ENCODE measurements around the gene IFT122.
"Not testable (repeated sequence)": the region's sequence is repeated elsewhere in the genome, so short reads cannot be mapped to it uniquely, and the experiment has no call there.

IFT122 gene

DNA sequence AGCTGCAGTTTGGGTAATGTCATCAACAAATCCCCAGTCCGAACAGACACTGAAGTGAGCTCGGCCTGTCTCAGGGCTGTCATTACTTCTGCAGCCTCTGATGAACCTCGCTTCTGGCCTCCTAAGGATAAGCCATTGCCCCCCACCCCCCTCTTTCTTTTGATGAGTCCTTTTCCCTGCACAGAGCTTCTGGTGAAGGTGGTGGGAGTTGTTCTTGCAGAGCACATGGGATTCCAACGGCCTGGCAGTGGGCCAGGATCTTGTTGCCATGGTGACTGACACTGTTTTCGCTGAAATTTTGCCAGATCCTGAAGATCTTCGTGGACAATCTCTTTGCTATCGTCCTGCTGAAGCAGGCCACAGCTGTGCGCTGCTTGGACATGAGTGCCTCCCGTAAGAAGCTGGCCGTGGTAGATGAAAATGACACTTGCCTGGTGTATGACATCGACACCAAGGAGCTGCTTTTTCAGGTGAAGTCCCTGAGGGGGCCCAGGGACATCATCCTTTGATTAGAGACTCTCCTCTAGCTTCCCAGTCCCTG, 41.3 kb downstream of the IFT122 start:
- not testable (repeated sequence) for DNase-seq

DNA sequence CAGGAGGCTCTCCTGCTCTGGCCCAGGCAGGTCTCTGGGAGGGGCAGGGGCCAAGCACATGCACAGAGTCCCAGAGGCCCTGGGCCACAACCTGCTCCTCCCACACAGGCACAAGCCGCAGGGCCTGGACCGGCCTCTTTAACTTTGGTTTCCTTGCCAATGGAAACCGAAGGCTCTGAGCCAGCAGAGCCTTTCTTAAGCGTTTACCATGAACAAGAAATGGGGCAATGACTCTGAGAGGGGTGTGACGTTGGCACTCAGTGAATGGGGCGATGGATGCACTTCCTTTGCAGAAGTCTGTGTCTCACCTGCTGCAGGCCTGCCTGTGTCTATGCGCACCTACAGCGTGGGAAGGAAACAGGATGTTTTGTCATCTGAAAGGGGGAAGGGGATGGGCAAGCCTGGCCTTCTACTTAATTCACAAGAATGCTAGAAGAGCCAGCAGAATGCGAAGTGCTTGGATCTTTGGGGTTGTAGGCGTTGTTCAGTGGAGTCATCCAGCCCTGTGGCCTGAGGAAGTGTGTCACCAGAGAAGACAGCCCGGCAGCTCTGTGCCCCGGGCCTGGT, 41.8 kb downstream of the IFT122 start:
- DNase-seq = peak; percentile 18 to 44

DNA sequence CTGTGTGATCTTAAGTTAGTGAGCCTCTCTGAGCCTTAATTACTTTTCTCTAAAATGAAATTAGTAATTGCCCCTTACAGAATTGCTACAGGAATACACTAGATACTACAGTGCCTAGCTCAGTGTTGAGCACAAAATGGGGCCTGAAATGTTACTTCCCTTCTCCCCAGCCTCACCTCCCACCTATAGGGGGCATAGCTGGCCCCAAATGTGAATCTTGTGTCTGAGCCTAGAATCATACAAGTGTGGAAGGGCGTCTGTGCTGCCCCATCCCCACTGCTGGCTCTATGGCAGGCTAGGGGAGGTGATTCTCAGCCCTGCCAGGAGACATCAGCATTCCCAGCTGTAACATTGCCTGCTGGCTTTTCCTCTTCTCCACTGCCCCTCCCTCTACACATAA, 42.7 kb downstream of the IFT122 start:
- no peak for DNase-seq

DNA sequence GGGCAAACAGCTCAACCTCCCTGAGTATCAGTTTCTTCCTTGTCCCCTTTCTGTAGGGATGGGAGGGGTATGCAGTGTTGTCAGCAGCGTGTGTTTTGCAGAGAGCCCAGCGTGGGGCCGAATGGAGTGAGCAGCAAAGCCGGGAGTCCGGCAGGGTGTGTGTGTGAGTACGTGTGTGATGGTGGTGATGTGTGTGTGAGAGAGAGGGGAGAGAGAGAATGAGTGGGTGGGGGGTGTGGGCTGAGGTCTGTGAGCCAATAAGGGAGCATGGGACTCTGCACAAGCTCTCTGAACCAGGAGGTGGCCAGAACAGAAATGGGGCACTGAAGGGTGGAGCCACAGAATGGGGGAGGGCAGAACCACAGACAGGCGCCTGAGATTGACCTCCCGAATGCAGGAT, 43.8 kb downstream of the IFT122 start:
- no peak for DNase-seq

DNA sequence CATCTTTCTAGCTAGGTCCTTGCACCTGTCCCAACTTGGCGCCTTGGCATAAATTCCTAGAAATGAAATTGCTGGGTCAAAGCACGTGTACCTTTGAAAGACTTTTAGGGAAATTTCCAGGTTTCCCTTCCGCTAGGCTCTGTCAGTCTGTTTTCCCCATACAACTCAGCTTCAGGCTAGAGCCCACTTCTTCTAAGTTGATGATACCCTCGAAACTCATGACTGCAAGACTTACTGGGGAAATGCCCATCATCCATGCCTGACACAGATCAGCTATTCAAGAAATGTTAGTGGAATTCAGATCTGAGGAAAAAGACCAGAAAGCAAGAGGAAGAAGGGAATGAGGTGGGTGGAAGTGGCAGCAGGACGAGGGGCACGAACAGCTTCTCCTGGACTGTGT, 45.1 kb downstream of the IFT122 start:
- DNase-seq = not testable (repeated sequence)

DNA sequence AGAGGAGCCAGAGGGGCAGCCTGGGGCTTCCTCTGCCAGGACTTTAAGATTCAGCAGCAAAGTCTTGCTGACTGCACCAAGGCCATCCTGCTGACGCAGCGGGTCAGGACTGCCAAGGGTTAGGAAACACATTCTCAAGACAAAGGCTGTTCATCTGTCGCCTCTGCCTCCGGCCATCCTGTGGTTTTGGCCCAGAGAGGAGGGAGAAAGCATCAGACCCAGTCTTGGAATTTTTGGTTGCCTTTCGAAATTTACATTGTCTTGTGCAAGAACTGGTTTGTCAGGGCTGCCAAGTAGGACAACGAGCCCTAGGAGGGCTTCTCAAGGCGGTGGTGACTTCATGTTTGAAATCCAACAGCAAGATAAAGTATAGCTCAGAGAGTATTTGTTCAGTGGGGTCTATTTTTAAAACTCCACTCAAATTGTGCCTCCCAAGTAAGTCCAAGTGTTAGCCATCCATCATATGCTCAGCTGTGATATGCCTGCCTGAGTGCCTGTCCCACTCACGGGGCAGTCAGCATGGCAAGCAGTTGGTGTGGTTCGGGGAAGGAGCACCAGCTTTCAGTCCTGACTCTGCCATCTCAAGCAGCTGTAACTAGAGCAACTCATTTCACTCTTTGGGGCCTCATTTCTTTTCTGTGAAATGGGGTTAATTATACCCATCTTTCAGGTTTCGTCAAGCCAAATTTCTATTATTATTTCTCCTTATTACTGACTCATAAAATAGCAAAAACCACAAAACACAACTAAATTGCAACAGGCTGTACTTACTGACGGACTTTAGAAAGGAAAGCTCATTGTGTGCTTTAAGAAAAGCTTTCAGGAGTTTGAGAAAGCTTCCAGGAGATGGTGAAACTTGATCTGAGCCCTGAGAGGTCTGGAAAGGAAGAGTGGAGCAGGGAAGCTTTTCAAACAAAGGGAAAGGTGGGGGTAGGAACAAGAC, 46.0 kb downstream of the IFT122 start:
- DNase-seq = no peak

DNA sequence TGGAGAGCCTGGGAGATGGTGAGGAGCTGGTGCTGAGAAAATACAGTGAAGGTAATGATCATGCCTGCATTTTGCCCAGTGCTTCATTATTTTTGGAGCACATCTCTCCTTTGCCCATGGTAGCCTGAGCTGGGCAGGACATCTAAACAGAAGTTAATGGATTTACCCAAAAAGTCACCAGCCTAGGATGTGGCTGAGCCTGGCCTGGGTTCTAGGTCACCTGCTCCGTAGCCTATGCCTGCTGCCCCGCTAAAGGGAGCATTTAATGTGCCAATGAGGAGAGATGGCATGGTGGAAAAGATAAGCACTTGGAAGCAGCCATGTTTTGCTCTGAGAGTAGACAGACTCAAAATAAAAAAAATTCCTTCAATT, 46.6 kb downstream of the IFT122 start:
- no peak for DNase-seq

DNA sequence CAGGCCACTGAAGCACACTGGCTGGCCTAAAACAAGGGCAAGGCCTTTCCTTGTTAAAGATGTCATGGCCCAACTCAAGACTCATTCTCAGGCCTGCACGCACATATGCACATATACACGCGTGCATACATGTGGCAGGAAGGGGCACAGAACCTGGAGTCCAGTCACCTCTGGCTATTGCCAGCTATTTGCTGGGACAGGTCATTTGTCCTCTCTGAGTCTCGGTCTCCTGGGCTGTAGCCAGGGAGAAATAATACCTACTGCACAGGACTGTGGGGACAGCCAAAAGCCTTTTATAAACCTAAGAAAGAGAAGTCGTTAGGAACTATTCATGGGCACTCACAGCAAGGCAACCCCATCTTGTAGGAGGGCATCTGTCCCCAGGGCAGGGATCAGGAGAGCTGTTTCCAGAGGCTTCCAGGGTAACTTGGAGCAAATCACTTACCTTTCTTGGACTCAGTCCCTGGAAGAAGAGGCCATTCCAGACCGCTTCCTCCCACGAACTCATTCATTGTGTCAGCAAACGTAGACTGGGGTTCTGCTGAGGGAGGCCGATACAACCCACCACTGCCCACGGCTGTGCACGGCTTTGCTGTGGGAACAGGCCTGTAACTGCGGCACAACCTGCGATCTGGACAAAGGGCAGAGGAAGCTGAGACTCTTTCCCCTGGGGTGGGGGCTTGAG, 47.3 kb downstream of the IFT122 start:
- no peak for DNase-seq

DNA sequence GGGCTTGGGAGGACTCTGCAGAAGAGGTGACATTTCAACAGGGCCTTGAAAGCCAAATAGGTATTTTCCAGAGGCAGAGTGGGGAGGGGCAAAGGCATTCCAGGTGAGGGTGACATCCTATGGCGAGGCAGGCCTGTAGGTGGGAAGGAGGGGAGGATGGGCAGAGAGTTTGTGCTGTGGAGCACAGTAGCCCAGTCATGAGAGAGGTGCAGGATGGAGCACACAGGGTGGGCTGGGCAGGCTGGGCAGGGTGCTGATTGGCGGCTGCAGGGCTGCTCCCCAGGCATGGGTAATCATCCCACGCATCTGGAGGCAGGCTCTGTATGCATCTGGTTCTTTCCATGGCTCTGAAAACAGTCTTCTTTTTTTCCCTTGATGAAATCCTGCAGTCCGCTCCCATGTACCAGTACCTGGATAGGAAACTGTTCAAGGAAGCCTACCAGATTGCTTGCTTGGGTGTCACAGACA, 47.9 kb downstream of the IFT122 start:
- not testable (repeated sequence) for DNase-seq

DNA sequence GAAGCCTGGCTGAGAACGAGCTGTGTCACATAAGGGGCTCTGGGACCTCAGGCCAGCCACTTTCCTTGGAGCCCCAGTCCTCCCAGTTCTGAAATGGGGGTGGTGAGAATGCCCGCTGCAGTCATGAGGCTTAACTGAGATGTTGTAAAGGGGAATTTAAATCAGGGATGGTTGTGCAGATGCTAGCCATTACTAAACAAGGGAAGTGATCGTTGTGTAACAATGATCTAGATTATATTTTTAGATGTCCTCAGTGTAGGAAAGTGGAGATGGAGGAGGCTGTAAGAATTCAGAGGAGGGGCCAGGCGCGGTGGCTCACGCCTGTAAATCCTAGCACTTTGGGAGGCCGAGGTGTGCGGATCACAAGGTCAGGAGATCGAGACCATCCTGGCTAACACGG, 49.2 kb downstream of the IFT122 start:
- DNase-seq = not testable (repeated sequence)

DNA sequence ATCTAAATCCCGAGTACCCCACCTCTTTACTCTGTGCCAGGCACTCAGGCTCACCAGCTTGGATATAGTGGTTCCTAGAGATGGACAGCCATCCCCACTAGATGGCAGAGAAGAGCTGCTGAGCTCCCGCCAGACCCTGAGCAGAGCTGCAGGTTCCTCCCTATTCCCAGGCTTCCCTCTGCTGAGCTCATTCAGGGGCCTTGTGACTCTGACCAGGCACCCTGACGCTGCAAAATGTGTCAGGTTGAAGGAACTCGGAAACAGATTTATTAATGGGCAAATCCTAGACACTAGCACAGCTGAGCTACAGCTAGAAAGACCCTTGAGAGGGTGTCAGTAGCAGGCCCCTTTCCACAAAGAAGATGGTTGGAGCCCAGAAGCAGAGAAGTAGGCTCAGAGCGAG, 50.2 kb downstream of the IFT122 start:
- DNase-seq = peak; percentile 52 to 58

DNA sequence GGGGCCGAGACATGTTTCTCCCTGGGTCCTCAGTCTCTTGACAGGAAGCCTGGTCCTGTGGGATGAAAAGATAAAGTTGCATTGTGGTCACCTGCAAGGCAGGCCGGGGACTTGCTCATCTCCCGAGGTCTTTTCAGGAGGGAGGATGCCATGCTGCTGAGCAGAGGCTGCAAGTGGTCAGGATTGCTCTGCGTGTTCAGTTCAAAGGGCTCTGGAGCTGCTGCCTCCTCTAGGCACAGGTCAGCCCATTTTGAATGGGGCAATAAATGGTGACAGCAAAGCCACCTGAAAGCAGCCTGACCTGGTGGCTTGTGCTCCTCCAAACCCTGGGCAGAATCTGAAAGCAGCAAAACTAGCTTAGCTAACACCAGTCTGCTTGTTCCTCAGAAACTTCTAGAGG, 51.1 kb downstream of the IFT122 start:
- not testable (repeated sequence) for DNase-seq

DNA sequence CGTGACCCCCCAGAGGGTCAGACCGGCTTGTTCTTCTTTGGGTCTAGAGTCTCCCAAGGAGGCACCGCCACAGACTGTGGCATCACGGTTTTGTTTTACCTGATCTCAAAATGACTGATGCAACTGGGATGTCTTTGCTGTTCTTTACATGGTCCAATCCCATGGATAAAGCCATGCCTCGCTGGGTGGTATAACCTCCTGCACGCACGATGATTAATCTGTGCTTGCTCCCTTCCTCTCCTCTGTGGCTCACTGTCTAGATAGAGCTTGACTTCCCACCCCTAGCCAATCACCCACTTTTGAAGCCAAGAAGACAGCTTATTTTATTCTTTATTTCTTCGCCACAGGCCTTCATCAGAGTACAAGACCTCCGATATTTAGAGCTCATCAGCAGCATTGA, 51.8 kb downstream of the IFT122 start:
- DNase-seq = no peak

DNA sequence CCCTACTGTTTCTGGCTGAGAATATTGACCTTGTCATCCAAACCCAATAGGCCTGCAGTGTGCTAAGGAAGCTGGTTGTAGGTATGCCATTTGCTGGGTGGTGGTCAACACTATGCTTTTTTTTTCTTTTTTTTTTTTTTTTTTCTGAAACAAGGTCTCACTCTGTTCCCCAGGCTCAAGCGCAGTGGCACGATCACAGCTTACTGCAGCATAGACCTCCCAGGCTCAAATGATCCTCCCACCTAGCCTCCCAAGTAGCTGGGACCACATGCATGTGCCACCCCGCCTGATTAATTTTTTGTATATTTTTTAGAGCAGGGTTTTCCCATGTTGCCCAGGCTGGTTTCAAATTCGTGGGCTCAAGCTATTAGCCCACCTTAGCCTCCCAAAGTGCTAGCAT, 52.7 kb downstream of the IFT122 start:
- no peak for DNase-seq

DNA sequence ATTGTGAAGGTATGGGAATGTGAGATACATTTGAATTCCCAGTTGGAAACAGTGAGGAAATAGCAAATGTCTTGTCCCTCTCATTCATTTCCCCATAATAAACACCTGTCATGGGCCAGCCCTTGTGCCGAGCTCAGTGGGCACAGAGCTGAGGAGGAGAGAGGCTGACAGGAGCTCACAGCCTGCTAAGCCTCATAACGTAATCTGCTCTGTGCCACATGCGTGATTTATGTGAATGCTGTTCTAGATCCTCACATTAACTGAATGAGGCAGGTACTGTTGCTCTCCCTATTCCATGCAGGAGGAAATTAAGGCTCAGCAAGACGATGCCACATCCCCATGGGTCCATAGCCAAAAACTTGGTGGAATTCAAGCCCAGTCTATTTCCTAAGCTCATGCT, 53.2 kb downstream of the IFT122 start:
- no peak for DNase-seq

DNA sequence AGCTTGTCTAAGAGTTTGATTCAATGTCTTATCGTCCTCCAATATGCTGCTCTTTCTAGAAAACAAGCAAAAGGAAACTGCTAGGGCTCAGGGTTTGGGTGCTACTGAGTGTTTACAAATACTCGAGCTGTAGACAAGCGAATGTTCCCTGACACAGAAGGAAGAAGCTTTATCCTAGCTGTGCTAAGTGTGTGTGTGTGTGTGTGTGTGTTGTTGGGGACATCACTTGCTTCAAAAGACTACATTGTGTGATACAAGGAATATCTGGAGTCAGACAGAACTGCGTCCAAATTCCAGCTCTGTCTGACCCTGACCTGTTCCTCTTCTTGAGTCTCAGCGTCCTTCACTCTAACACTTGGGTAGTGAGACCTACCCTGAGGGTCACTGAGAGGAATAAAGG, 54.5 kb downstream of the IFT122 start:
- DNase-seq = not testable (repeated sequence)

DNA sequence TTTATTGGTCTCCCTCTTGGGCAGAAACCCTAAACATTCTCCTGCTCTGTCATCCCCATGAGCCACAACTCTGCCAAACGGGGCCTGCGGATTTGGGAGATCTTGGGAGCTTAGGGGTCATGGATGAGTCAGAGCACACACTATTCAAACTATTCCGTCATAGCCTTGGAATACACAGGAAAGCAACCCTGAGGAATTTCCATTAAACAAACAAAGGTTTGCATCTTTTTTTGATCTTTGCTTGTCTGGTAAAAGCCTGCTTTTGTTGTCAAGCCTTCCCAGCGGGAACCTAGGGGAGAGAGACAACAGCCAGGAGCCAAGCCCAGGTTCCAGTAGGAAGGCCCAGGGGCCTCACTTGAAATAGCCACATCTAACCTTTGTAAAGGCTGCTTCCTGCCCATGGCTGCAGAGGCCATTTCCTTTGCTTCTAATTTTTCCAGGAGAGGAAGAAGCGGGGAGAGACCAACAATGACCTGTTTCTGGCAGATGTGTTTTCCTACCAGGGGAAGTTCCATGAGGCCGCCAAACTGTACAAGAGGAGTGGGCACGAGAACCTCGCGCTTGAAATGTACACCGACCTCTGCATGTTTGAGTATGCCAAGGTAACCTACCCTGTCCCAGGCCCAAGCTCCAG, 55.1 kb downstream of the IFT122 start:
- not testable (repeated sequence) for DNase-seq

DNA sequence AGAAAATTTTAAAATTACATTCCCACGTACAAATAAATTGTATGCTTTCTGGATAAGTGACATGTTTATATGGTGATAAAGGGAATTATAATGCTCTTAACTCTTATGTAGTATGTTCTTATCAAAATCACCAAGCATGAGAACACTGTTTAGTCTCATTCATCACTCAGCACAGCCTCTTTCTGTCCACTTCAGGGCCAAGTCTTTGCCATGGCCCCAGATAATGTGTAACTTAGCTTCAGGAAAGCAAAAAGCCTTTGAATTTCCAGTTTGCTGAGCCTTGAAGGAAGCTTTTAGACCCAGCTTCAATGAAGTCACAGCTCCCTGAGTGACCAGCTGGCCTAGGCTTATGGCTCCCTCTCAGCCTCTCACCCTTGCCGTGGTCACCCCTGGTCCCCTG, 57.9 kb downstream of the IFT122 start:
- not testable (repeated sequence) for DNase-seq

DNA sequence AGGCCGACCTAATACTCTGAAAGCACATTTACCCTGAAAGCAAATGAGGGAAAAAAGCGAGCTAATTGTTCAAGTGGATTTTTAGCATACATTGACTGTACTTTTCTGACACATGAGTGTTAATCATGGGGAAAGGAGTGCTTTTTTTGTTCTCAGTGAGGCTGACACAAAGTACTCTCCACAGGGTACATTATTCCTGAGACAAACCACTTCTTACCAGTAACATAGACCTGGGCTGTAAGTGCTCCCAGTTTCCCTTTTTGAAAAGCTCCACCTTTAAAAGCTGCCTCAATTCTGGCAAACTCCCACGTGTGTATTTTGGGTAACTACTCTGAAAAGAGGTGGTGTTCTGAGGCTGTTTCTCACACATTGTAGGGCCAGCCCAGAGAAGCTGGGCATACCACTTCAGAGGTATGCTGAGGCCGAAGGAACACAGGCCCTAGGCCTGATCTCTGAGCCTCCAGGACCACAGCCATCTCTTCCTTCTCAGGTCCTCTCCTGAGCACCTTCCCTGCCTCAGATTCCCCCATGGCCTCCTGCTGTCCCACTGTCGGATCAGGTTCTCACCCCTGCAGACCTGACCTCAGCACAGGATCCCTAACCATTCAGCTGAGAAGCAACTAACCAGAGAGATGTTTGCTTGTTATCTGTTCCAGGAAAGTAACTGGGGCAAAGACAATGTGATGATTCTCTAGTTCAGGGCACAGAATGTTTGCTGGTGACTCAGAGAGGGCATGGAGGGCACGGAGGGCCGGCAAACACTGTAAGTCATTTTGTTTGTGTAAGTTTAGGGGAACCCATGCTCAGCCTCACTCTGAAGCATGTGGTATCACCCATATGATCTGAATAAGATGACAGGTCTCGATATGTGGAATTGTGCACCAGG, 58.8 kb downstream of the IFT122 start:
- not testable (repeated sequence) for DNase-seq

DNA sequence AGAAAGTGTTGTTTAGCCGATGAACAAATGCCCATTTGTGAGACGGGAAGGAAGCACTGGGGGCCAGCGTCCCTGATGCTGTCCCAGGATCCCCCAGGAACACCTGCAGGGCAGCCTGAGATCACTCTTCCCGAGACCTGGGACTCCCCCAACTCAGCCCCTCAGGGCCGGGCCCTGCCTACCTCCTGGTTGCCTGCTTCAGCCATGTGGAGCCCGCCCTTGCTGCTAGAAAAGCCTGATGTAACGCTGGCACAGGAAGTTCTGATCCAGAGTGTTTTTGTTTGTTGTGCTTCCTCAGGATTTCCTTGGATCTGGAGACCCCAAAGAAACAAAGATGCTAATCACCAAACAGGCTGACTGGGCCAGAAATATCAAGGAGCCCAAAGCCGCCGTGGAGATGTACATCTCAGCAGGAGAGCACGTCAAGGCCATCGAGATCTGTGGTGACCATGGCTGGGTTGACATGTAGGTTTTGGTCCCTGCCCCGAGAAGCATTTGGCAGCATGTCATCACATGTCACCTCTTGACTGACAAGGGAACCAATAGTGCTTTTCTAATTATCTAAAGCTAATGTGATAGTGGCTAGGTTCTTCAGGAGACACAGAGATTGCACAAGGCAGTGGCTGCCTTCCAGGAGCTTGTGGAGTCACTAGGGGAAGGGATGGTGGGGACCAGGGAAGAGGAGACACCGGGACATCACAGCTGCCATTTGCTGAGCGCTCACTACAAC, 59.7 kb downstream of the IFT122 start:
- DNase-seq = not testable (repeated sequence)

DNA sequence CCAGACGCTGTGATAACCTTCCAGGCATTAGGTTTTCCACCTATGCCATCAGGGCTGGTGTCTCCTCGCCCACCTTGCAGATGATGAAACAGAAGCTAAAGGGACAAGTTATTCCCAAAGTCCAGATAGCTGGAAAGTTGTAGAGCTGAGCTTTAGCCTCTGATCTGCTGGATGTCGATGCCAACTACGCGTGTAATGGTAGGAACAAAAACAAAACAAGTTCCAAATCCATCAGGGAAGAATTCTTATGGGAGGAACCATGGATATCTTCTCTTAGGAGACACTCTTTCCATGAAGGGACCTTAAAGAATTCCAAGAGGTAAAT, 60.3 kb downstream of the IFT122 start:
- no peak for DNase-seq

All from activated CD4-positive, alpha-beta T cell treated with anti-CD3 and anti-CD28 coated beads, Interleukin-2, amount 50 U/mL, for 48 hours (primary cell).